Stimulated activated CD4-positive, alpha-beta T cell treated with anti-CD3 and anti-CD28 coated beads, Interleukin-15, amount 100 ng/mL, for 1 hour (primary cell): Measurements from ENCODE around the gene ATP6V1C2.
"Not testable (repeated sequence)": the region's sequence is repeated elsewhere in the genome, so short reads cannot be mapped to it uniquely, and the experiment has no call there.

Experiments
- DNase-seq, 2 donors: peaks; one replicate each; pipeline ENCODE4 v3.0.0-alpha.2; 2020; ENCODE audit warnings: low read depth in 1 of 2, low spot score in 1 of 2

ATP6V1C2 gene

DNA sequence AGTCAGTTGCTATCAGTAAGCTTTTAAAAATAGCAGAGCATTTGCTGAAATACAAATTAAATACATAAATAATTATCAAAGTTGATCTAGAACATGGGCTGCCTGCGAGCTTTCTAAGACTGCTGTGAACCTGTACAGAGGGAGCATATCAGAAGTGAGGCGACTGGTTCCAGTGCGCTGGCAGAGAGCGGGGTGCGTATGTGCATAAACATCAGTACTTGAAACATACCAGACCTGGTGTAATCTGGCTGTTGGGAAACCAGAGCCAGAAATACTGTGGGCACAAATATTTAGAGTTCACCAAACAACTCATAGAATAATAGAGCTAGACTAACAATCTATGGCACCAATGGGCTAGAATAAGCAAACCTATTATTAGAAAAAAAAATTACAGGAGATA lies 63.8 kb downstream of the ATP6V1C2 start:
- no peak for DNase-seq

GRCh38 chr2:10786240-10786982 lies 65.0 kb downstream of the ATP6V1C2 start:
- no peak for DNase-seq

GRCh38 chr2:10787176-10787968 lies 65.9 kb downstream of the ATP6V1C2 start:
- no peak for DNase-seq

- no peak for DNase-seq
These were observed 67.4 kb downstream of the ATP6V1C2 start for GRCh38 chr2:10788855-10789254.

GRCh38 chr2:10790228-10790973 lies 69.0 kb downstream of the ATP6V1C2 start:
- DNase-seq: no peak

- DNase-seq: no peak
These were observed 70.7 kb downstream of the ATP6V1C2 start for GRCh38 chr2:10792001-10792634.

- DNase-seq: no peak
These were observed 71.4 kb downstream of the ATP6V1C2 start for GRCh38 chr2:10792660-10793400.

DNA sequence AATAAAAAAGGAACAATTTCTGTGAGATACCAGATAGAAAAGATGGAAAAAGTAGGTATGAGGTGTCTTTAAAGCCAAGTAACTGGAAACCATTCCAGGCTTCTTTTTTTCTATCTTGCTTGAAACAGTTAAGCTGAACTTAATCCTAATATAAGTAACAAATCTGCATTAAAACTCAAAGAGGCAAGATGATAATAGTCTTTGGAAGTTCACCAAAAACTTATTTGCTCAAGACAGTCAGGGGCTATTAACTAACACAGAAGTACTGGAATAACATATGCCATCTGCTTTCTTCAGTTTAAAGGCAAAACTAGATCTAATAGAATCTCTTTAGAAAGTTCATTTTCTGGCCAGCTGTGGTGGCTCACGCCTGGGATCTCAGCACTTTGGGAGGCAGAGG lies 72.4 kb downstream of the ATP6V1C2 start:
- DNase-seq: no peak

DNA sequence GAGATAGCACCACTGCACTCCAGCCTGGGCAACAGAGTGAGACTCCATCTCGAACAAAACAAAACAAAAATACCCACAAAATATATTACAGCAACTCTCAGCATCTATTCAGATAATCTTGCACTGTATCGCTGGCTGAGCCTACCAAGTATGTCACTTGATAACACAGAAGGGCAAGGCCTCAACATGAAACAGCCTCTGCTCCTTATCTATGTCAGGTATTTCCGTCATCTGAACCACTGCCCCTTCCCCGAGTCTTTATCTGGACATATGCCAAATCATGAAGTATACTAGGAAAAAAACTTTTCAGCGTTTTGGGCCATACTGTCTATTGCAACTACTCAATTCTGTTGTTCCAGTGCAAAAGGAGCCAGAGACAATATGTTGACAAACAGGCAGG lies 73.4 kb downstream of the ATP6V1C2 start:
- no peak for DNase-seq

DNA sequence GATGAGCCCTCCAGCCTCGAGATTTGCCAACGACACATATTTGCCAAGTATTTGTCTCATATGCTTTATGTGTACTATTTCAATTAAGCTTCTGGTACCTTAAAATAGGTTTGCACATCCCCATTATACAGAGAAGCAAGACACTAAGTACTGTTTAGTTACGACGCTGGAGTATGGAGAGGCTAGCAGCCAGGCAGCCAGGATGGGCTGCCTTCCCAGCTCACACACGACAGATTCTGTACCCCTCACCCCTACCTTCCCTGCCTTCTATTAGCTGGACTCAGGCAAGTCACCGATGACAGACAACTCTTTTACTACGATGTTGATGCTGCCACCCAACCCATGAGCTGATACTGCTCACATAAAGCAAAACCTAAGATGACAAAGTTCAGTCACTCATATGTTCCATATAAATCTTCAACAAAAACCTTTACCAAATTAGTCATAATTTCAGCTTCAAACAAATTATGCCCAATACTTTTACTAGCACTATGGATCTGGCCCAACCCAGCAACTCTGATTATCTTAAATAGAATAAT lies 74.1 kb downstream of the ATP6V1C2 start:
- no peak for DNase-seq

DNA sequence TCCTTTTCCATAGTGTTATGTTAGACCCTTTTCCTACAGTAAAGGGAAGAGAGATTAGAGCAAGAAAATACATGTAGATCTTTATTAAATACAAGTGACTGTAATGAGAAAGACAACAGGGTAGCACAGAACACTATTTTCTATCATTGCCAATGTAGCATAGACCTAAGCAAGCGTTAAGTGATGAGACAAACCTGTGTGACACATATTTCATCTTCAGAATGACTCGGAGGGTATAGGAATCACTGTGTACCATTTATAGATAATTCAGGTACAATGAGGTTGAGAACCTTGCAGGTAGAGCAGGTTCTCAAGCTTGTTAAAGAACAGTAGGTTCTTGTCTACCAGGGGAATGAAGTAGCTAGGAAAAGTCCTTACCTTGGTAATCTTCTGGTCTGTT lies 75.3 kb downstream of the ATP6V1C2 start:
- DNase-seq: no peak

DNA sequence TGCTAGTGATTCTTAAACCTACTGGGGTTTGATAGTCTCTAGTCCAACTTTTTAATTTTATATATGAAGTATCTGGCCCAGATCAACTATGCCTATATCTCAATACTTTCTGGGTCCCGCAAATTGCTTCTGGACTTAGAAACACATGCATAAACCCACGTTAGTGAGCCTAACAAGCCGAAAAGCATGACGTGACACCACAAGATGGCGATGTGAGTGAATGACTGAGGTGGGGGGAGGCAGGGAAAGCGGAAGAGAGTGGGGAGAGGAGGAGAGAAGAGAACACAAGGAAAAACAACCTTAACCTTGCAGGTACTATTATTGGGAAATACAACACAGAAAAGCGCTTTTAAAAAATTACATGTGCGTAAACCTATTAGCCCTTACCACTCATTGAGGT lies 77.4 kb downstream of the ATP6V1C2 start:
- no peak for DNase-seq

- no peak for DNase-seq
These were observed 78.7 kb downstream of the ATP6V1C2 start for GRCh38 chr2:10800163-10800562.

GRCh38 chr2:10802657-10803056 lies 81.2 kb downstream of the ATP6V1C2 start:
- no peak for DNase-seq

DNA sequence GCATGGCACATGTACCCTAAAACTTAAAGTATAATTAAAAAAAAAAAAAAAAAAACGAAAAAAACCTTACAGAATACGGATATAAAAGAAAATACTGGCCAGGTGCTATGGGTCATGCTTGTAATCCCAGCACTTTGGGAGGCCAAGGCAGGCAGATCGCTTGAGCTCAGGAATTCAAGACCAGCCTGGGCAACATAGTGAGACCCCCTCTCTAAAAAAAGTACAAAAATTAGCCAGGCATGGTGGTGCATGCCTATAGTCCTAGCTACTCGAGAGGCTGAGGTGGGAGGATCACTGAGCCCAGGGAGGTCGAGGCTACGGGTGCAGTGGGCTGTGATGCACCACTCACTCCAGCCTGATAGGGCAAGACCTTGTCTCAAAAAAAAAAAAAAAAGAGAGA lies 84.6 kb downstream of the ATP6V1C2 start:
- DNase-seq: not testable (repeated sequence)

DNA sequence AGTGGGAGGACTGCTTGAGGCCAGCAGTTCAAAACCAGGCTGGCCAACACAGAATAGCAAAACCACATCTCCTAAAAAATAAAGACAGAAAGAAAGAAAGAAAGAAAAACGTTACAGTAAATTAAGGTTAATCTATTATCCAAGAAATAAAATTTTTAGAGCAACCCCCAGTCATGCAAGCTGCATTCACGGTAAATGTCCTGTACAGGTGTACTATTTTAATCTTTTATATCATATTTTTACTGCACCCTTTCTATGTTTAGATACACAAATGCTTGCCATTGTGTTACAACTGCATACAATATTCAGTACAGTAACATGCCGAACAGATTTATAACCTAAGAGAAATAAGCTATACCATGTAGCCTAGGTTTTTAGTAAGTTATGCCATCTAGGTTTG lies 85.1 kb downstream of the ATP6V1C2 start:
- DNase-seq: no peak

DNA sequence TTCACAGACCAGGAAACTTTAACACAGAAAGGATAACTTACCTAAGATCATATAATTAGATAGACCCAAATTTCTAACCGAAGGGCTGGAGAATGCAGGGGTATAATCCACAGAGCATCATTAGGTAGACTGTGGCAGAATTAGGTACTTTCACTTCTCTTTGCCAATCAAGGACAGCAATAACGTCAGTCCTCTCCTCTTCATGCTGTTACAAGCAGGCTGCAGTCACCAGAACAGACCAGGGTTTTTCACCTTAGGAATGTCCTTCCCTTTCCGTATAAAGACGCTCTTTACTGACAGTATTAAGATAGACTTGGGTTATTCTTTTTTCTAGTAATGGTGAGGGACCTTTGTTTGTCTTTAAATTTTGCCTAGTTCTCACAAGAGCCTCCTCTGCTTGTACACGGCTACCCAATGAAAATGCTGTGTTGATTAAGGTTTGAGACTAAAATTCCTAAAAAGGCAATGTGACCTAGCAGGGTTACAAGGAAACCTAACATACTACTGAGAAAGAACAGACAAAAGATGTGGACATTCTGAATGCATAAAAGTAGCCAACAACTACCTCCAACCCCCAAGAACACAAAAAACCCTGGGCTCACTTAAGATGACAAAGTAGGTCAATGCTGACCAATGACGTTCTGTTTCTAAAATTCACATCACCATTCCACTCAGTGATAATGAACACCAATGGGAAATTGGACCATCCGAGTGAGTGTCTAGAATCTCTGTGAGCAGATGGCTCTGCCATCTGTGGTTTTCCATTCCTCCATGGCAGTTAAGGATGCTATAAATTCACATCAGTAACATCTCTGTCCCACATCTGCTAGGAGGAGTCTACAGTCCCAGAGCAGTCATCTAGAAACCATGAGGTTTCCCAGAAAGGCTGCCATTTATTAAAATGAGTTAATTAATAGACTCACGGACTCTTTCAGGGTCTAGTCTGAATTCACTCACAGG lies 89.1 kb downstream of the ATP6V1C2 start:
- DNase-seq: no peak

GRCh38 chr2:10811517-10811916 lies 90.1 kb downstream of the ATP6V1C2 start:
- no peak for DNase-seq
